ENCODE results near the gene CDKL4.

DNA sequence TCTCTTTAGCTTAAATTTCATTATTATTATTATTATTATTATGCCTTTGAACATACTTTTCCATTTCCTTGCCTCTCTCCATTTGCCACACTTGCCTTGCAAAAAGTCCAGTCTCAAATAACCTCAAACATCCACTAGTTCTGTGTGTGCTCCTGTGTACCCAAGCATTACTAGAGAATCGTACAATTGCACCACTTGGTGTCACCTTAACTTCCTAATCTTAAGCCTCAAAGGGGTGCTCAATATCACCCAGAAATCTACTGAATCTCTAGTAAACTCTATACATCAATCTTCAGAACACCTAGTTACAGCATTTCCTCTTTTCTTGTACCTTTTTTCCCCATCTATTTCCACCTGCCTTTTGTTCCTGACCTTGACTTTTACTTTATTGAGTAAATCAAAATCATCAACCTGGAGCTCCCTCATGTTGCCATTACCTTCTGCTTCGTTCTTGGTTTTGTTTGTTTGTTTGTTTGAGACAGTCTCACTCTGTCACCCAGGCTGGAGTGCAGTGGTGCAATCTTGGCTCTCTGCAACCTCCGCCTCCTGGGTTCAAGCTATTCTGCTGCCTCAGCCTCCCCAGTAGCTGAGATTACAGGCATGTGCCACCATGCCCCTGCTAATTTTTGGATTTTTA is 110.4 kb downstream of the CDKL4 start:
- no peak for TF ChIP-seq MYC (CRISPR knock-in tag; IDR thresholded peaks at IDR 0.05; ENCODE audit: borderline replicate concordance)
- no peak for TF ChIP-seq SP2 (CRISPR knock-in tag; IDR thresholded peaks at IDR 0.05)
- TF ChIP-seq, protein P1, sequence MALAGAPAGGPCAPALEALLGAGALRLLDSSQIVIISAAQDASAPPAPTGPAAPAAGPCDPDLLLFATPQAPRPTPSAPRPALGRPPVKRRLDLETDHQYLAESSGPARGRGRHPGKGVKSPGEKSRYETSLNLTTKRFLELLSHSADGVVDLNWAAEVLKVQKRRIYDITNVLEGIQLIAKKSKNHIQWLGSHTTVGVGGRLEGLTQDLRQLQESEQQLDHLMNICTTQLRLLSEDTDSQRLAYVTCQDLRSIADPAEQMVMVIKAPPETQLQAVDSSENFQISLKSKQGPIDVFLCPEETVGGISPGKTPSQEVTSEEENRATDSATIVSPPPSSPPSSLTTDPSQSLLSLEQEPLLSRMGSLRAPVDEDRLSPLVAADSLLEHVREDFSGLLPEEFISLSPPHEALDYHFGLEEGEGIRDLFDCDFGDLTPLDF (CRISPR knock-in tag; IDR thresholded peaks at IDR 0.05), result no peak
- no peak for TF ChIP-seq CHD4 (IDR thresholded peaks at IDR 0.05; ENCODE audit: borderline replicate concordance, low read length)
- TF ChIP-seq, protein P2, sequence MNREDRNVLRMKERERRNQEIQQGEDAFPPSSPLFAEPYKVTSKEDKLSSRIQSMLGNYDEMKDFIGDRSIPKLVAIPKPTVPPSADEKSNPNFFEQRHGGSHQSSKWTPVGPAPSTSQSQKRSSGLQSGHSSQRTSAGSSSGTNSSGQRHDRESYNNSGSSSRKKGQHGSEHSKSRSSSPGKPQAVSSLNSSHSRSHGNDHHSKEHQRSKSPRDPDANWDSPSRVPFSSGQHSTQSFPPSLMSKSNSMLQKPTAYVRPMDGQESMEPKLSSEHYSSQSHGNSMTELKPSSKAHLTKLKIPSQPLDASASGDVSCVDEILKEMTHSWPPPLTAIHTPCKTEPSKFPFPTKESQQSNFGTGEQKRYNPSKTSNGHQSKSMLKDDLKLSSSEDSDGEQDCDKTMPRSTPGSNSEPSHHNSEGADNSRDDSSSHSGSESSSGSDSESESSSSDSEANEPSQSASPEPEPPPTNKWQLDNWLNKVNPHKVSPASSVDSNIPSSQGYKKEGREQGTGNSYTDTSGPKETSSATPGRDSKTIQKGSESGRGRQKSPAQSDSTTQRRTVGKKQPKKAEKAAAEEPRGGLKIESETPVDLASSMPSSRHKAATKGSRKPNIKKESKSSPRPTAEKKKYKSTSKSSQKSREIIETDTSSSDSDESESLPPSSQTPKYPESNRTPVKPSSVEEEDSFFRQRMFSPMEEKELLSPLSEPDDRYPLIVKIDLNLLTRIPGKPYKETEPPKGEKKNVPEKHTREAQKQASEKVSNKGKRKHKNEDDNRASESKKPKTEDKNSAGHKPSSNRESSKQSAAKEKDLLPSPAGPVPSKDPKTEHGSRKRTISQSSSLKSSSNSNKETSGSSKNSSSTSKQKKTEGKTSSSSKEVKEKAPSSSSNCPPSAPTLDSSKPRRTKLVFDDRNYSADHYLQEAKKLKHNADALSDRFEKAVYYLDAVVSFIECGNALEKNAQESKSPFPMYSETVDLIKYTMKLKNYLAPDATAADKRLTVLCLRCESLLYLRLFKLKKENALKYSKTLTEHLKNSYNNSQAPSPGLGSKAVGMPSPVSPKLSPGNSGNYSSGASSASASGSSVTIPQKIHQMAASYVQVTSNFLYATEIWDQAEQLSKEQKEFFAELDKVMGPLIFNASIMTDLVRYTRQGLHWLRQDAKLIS (CRISPR knock-in tag; IDR thresholded peaks at IDR 0.05), result no peak
- TF ChIP-seq, protein P3, sequence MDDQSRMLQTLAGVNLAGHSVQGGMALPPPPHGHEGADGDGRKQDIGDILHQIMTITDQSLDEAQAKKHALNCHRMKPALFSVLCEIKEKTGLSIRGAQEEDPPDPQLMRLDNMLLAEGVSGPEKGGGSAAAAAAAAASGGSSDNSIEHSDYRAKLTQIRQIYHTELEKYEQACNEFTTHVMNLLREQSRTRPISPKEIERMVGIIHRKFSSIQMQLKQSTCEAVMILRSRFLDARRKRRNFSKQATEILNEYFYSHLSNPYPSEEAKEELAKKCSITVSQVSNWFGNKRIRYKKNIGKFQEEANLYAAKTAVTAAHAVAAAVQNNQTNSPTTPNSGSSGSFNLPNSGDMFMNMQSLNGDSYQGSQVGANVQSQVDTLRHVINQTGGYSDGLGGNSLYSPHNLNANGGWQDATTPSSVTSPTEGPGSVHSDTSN (CRISPR knock-in tag; IDR thresholded peaks at IDR 0.05; ENCODE audit: borderline replicate concordance), result no peak
- TF ChIP-seq NFRKB (IDR thresholded peaks at IDR 0.05), result no peak

Measured in HepG2 (cell line).